CD4-positive, CD25-positive, alpha-beta regulatory T cell (primary cell): ENCODE data around the gene MFN2. TPM values are rescaled to one million over a fixed set of nuclear protein-coding genes. Genes with fewer than 3 reads are reported as not detected.
A peak's percentile ranks its signal among the peaks of the same experiment; 100 is the strongest.

Experiments
- ATAC-seq, 2 donors: fragments of 150-1000 bp; cut with Tn5 transposase; one replicate each; pipeline ENCODE4 v1.10.0; 2021; ENCODE audit warnings: low read depth in 2 of 2, moderate number of reproducible peaks in 2 of 2, moderate library complexity in 1 of 2
- DNase-seq, 3 donors: peaks; one replicate each; pipeline versions ENCODE4 v3.0.0 to v3.0.0-alpha.2; 2012 to 2022; ENCODE audit warnings: mixed read lengths in 1 of 3
- H3K27ac ChIP-seq: one replicate; pipeline ENCODE4 v1.7.0; 2013; ENCODE audit warnings: mild to moderate bottlenecking, low read length; ENCODE audit not compliant: insufficient read depth, poor library complexity, severe bottlenecking
- H3K27me3 ChIP-seq: one replicate; pipeline ENCODE4 v1.7.0; 2013; ENCODE audit warnings: low read length; ENCODE audit not compliant: control insufficient read depth, insufficient read depth
- H3K36me3 ChIP-seq: one replicate; pipeline ENCODE4 v1.7.0; 2013; ENCODE audit warnings: mild to moderate bottlenecking, low read length, moderate library complexity; ENCODE audit not compliant: control insufficient read depth, insufficient read depth
- H3K4me1 ChIP-seq: 2 replicates; pipeline ENCODE4 v1.7.0; 2013; ENCODE audit warnings: mild to moderate bottlenecking, low read length; ENCODE audit not compliant: insufficient read depth, control insufficient read depth, poor library complexity, severe bottlenecking
- H3K4me3 ChIP-seq: one replicate; pipeline ENCODE4 v1.7.0; 2013; ENCODE audit warnings: low read depth, mild to moderate bottlenecking, low read length, moderate library complexity
- H3K9me3 ChIP-seq, 2 experiments: 1 replicate in 1 of 2; 2 replicates in 1 of 2; pipeline ENCODE4 v1.7.0; 2013; ENCODE audit warnings: low read length in 2 of 2, mild to moderate bottlenecking in 1 of 2, moderate library complexity in 1 of 2; ENCODE audit not compliant: control insufficient read depth in 2 of 2
- H3K27ac Mint-ChIP-seq, 3 donors: one replicate each; pipeline ENCODE4 v1.8.0; 2020 to 2022; ENCODE audit warnings: mild to moderate bottlenecking in 3 of 3, mixed read lengths in 3 of 3, moderate library complexity in 2 of 3
- H3K27me3 Mint-ChIP-seq: one replicate; pipeline ENCODE4 v1.8.0; 2022; ENCODE audit warnings: mild to moderate bottlenecking, mixed read lengths
- H3K36me3 Mint-ChIP-seq: one replicate; pipeline ENCODE4 v1.8.0; 2020; ENCODE audit warnings: mixed read lengths
- H3K4me1 Mint-ChIP-seq, 4 donors: one replicate each; pipeline ENCODE4 v1.8.0; 2020 to 2022; ENCODE audit warnings: mixed read lengths in 4 of 4, mild to moderate bottlenecking in 1 of 4
- H3K4me3 Mint-ChIP-seq, 4 donors: one replicate each; pipeline ENCODE4 v1.8.0; 2020 to 2022; ENCODE audit warnings: mild to moderate bottlenecking in 4 of 4, mixed read lengths in 4 of 4, moderate library complexity in 3 of 4
- H3K9me3 Mint-ChIP-seq, 7 donors: one replicate each; pipeline ENCODE4 v1.8.0; 2020 to 2022; ENCODE audit warnings: mixed read lengths in 7 of 7, mild to moderate bottlenecking in 3 of 7, moderate library complexity in 2 of 7
- polyA plus RNA-seq, 4 donors: library from polyadenylated mRNA; unstranded; fragments of 300-500 nt; fragmentation: Illumina TruSeq; gene quantifications; one replicate each; pipeline ENCODE4 v1.2.3, GENCODE V29; 2021
- total RNA-seq: library from RNA; stranded (reverse); gene quantifications from one replicate; pipeline ENCODE4 v1.2.3, GENCODE V29; 2022

The MFN2 gene
- total and polyA plus RNA-seq, 5 donors from 2014 or later = 30.0 to 39.1 (median 36.1) TPM

DNA sequence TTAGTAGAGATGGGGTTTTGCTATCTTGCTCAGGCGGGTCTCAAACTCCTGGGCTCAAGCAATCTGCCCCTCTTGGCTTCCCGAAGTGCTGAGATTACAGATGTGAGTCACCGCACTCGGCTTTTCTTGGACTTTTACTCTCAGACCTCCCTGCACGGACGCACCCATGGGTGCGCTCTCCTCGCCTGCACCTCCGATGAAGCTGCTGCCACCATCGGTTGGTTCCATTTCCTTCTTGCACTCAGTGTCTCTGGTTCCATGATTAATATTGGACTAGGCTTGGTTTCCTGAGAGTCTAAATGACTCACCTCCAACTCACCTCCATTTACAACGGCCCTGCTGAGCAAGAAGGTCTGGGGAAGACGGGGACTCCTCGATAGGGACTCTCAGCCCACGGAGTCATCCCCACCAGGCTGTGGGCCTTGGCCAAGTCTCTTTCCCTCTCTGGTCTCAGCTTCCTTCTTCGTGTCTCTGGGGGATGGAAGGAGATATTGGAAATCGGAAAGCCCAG lies 76.1 kb downstream of the MFN2 start:
- Mint-ChIP-seq H3K9me3 (peaks cover 0 to 2% (median 0%) of the 10 kb centered on the region in 7 donors), H3K4me3 (peak overlapping the region in 1 of 4 donors; percentile 20), H3K27ac (peak overlapping the region in 2 of 3 donors; percentile 45 to 52), H3K4me1 (peaks cover 5 to 45% (median 26%) of the 10 kb centered on the region in 4 donors), H3K36me3 (no peaks in the 10 kb centered on the region), H3K27me3 (no peaks in the 10 kb centered on the region)
- no peak overlapping the region for H3K27ac ChIP-seq
- H3K36me3 ChIP-seq = no peaks in the 10 kb centered on the region
- no peak for DNase-seq
- ATAC-seq = no peak
- H3K9me3 ChIP-seq = no peaks in the 10 kb centered on the region
- peaks cover 28% of the 10 kb centered on the region for H3K4me1 ChIP-seq
- no peaks in the 10 kb centered on the region for H3K27me3 ChIP-seq
- peak overlapping the region; percentile 42 for H3K4me3 ChIP-seq

DNA sequence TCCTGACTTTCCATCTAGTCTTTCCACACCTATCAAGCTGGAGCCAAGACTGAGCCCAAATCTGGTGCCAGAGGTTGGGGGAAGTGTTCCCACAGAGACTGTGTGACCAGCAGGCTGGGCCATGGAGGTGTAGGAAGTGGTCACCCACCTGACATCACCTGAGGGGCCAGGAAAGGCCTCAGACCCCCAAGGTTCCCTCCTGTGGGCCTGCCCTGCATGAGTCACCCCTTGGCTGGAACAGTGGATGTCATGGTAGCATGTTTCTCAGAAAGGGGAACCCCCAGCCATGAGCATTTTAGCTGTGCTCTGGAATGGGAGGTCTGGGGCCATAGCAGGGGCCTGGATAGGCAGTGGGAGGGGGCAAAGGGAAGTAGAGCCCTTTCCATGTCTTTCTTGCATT lies 77.1 kb downstream of the MFN2 start:
- peaks cover 22% of the 10 kb centered on the region for H3K4me1 ChIP-seq
- H3K4me3 ChIP-seq = no peak overlapping the region
- Mint-ChIP-seq H3K27me3 (no peaks in the 10 kb centered on the region), H3K9me3 (peaks cover 0 to 2% (median 0%) of the 10 kb centered on the region in 7 donors), H3K36me3 (no peaks in the 10 kb centered on the region), H3K27ac (no peak overlapping the region), H3K4me3 (no peak overlapping the region), H3K4me1 (peaks cover 5 to 41% (median 21%) of the 10 kb centered on the region in 4 donors)
- ATAC-seq (peak in 1 of 2 donors; percentile 38), DNase-seq (no peak)
- no peaks in the 10 kb centered on the region for H3K27me3 ChIP-seq
- no peaks in the 10 kb centered on the region for H3K36me3 ChIP-seq
- no peak overlapping the region for H3K27ac ChIP-seq
- H3K9me3 ChIP-seq = no peaks in the 10 kb centered on the region

DNA sequence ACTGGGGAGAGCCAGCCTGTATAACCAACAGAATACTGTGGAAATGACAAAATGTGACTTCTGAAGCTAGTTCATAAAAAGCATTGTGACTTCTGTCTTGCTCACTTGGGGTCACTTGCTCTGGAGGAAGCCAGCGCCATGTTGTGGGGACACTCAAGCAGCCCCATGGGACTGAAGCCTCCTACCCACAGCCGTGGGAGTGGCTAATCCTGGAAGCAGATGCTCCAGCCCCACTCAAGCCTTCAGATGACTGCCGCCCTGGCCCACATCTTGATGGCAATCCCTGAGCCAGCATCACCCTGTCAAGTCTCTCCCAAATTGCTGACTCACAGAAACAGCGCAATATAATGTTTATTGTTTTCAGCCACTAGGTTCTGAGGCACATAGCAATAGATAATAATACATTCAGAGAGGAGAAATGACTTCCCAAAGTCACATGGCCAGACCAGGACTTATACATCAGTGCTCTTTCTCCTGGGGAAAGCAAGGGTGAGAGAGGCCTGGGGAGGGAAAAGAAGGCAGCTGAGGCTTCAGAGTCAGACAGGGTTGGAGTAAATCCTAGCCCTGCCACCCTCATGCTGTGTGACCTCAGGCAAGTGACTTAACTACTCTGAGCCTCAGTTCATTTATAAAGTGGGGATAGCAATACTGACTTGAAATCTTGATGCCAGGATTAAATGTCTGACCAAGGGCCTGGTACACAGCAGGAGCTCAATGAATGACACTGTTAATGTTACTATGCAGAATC lies 77.9 kb downstream of the MFN2 start:
- Mint-ChIP-seq H3K27me3 (no peaks in the 10 kb centered on the region), H3K36me3 (no peaks in the 10 kb centered on the region), H3K4me3 (no peak overlapping the region), H3K4me1 (peaks cover 5 to 40% (median 19%) of the 10 kb centered on the region in 4 donors), H3K9me3 (peaks cover 0 to 2% (median 0%) of the 10 kb centered on the region in 7 donors), H3K27ac (no peak overlapping the region)
- Histone ChIP-seq H3K36me3 (no peaks in the 10 kb centered on the region), H3K9me3 (no peaks in the 10 kb centered on the region), H3K4me3 (no peak overlapping the region), H3K27me3 (no peaks in the 10 kb centered on the region), H3K27ac (no peak overlapping the region), H3K4me1 (peaks cover 19% of the 10 kb centered on the region)
- ATAC-seq (no peak), DNase-seq (no peak)

DNA sequence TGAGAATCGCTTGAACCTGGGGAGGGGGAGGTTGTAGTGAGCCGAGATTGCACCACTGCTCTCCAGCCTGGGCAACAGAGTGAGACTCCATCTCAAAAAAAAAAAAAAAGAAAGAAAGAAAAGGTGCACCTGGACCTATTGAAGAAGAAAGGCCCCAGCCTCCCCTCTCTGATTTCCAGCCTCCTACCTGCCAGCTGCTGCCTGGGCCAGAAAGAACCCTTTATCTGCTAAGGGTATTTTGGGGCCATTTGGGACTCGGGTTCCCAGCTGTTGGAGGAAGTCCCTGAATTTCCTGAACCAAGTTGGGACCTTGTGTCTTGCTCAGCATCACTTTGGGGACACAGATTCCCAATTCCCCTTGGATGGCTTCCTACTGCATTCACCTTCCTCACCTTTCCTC lies 79.0 kb downstream of the MFN2 start:
- Mint-ChIP-seq H3K27ac (peak overlapping the region in 2 of 3 donors; percentile 33 to 97), H3K27me3 (peaks cover 4% of the 10 kb centered on the region), H3K36me3 (no peaks in the 10 kb centered on the region), H3K9me3 (peaks cover 0 to 2% (median 0%) of the 10 kb centered on the region in 7 donors), H3K4me1 (peaks cover 6 to 42% (median 20%) of the 10 kb centered on the region in 4 donors), H3K4me3 (peak overlapping the region in 1 of 4 donors; percentile 60)
- no peaks in the 10 kb centered on the region for H3K36me3 ChIP-seq
- H3K27ac ChIP-seq = no peak overlapping the region
- peaks cover 30% of the 10 kb centered on the region for H3K4me1 ChIP-seq
- no peaks in the 10 kb centered on the region for H3K27me3 ChIP-seq
- DNase-seq (no peak), ATAC-seq (no peak)
- no peak overlapping the region for H3K4me3 ChIP-seq
- no peaks in the 10 kb centered on the region for H3K9me3 ChIP-seq

DNA sequence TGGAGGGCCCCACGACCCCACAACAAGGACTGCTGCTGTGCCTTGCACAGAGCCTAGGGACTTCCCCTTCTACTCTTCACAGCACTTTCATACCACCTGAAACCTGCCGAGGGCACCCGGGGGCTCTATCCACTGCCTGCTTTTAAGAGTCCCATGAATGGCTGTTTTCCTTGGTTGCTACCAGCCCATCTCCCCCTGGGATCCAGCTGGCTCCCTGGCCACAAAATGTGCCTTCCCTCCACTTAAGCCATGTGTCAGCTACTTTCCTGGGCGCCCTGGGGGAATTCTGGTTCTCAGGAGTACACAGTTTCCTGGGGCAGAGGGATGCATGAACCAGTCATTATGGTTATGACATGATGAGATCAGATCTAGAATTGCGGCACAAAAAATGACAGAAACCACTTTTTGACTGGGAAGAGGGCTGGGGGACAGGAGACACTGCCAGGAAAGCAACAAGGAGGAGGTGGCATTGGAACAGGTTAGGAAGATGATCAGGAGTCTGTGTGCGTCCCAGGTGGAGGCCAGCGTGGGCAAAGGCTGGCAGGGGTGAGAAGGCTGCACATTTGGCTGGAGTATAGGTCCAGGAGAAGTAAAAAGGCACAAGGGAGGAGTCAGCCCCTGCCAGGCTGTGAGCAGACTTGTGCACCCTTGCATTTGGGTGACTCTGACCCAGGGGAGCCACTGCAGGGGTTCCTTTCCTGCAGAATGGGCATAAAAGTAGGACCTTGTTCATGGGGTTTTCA lies 79.6 kb downstream of the MFN2 start:
- H3K27ac Mint-ChIP-seq = peak overlapping the region; percentile 33 to 97 (median 87)
- H3K27ac ChIP-seq = no peak overlapping the region
- H3K9me3 Mint-ChIP-seq = peaks cover 0 to 2% (median 0%) of the 10 kb centered on the region in 7 donors
- DNase-seq = no peak
- peaks cover 11 to 44% (median 26%) of the 10 kb centered on the region in 4 donors for H3K4me1 Mint-ChIP-seq
- peak overlapping the region in 1 of 4 donors; percentile 60 for H3K4me3 Mint-ChIP-seq
- H3K9me3 ChIP-seq = no peaks in the 10 kb centered on the region
- H3K36me3 Mint-ChIP-seq = no peaks in the 10 kb centered on the region
- H3K27me3 ChIP-seq = no peaks in the 10 kb centered on the region
- no peak overlapping the region for H3K4me3 ChIP-seq
- H3K36me3 ChIP-seq = no peaks in the 10 kb centered on the region
- H3K27me3 Mint-ChIP-seq = peaks cover 8% of the 10 kb centered on the region
- peaks cover 36% of the 10 kb centered on the region for H3K4me1 ChIP-seq
- ATAC-seq = no peak

DNA sequence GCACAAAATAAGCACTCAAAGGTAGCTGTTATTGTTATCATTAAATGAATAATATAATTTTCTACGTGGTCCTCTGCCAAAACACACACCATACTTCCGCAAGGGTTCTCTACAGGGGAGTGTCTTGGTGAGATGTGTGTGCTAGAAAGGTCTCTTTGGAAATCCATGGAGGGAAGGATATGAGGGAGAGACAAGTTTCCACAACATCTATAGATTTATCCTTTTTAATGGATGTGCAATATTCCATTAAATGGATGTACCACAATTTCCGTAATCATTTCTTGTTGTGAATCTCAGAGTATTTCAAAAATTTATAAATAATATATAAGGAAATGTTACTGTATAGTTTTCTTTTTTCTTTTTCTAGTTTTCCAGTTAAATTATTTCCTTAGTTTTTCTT lies 80.3 kb downstream of the MFN2 start:
- Histone ChIP-seq H3K27me3 (no peaks in the 10 kb centered on the region), H3K4me1 (peaks cover 38% of the 10 kb centered on the region), H3K36me3 (no peaks in the 10 kb centered on the region), H3K27ac (no peak overlapping the region), H3K4me3 (no peak overlapping the region), H3K9me3 (no peaks in the 10 kb centered on the region)
- H3K4me3 Mint-ChIP-seq = peak overlapping the region in 1 of 4 donors; percentile 60
- H3K36me3 Mint-ChIP-seq = no peaks in the 10 kb centered on the region
- H3K4me1 Mint-ChIP-seq = peaks cover 12 to 43% (median 26%) of the 10 kb centered on the region in 4 donors
- peaks cover 0 to 2% (median 0%) of the 10 kb centered on the region in 7 donors for H3K9me3 Mint-ChIP-seq
- H3K27me3 Mint-ChIP-seq = peaks cover 8% of the 10 kb centered on the region
- H3K27ac Mint-ChIP-seq = no peak overlapping the region
- ATAC-seq (no peak), DNase-seq (no peak)
